GM23338 (cell line): Measurements from ENCODE around the gene PELO.
A peak's percentile ranks its signal among the peaks of the same experiment; 100 is the strongest.

Source experiments
- CREB1 ChIP-seq: fragments of 250-450 bp; sonication (Bioruptor Pico); IDR thresholded peaks from 2 replicates; pipeline ENCODE4 v1.5.0; 2020; ENCODE audit warnings: low read depth, mild to moderate bottlenecking, moderate library complexity
- CTCF ChIP-seq, 2 experiments: fragments of 200-600 bp in 1 of 2; sonication (generic) in 1 of 2; conservative IDR thresholded peaks; 2 replicates each; pipeline versions ENCODE4 v1.5.1 to v1.6.1; 2016 to 2017; ENCODE audit warnings: antibody characterized with exemption in 2 of 2, low read depth in 2 of 2, mild to moderate bottlenecking in 2 of 2, moderate library complexity in 1 of 2
- EZH2 ChIP-seq: fragments of 200-600 bp; sonication (generic); IDR thresholded peaks from one replicate; pipeline ENCODE4 v1.8.0; 2017; ENCODE audit warnings: antibody characterized with exemption, mild to moderate bottlenecking, low read depth; ENCODE audit not compliant: unreplicated experiment
- EZH2phosphoT487 ChIP-seq: fragments of 200-600 bp; sonication (generic); IDR thresholded peaks from one replicate; pipeline ENCODE4 v1.8.1; 2018; ENCODE audit warnings: antibody characterized with exemption; ENCODE audit not compliant: unreplicated experiment
- JUNB ChIP-seq: IDR thresholded peaks from one replicate; pipeline ENCODE4 v1.6.1; 2016; ENCODE audit warnings: antibody characterized with exemption; ENCODE audit not compliant: unreplicated experiment
- POLR2AphosphoS5 ChIP-seq: IDR thresholded peaks from 2 replicates; pipeline ENCODE4 v1.6.1; 2016; ENCODE audit warnings: antibody characterized with exemption, low read depth
- REST ChIP-seq: IDR thresholded peaks from one replicate; pipeline ENCODE4 v1.6.1; 2018; ENCODE audit warnings: antibody characterized with exemption; ENCODE audit not compliant: unreplicated experiment
- ZNF114 ChIP-seq: fragments of 250-450 bp; sonication (Bioruptor Pico); IDR thresholded peaks from 2 replicates; pipeline ENCODE4 v1.5.0; 2020; ENCODE audit warnings: mild to moderate bottlenecking, moderate library complexity
- ZNF331 ChIP-seq: fragments of 250-450 bp; sonication (Bioruptor Pico); IDR thresholded peaks from 2 replicates; pipeline ENCODE4 v1.5.0; 2020; ENCODE audit warnings: low read depth, mild to moderate bottlenecking, moderate library complexity

- TF ChIP-seq EZH2 = no peak
- TF ChIP-seq CTCF (conservative IDR thresholded peaks at IDR 0.05; ENCODE audit: low read depth in 2 of 2) = peak; percentile 41 to 66; a peak in 3 of 4 replicates
- no peak for TF ChIP-seq REST
- TF ChIP-seq POLR2AphosphoS5 = no peak; the same call in 1 of the 2 replicates
- no peak for TF ChIP-seq EZH2phosphoT487
- TF ChIP-seq ZNF114 = 0 out of 2 replicates have a peak, but pooled peaks have one; percentile 12
- TF ChIP-seq CREB1 = peak; percentile 4; the same call in 1 of the 2 replicates
- no peak for TF ChIP-seq ZNF331 (CRISPR knock-in tag)
- no peak for TF ChIP-seq JUNB
Observed at GRCh38 chr5:52787600-52788504, at the start of gene PELO, which contains the start of gene ITGA1.
